HG03571 (cell line): ENCODE data around the gene LY86.
A peak's percentile ranks its signal among the peaks of the same experiment; 100 is the strongest.

Experiments
- ATAC-seq: cut with Tn5 transposase; IDR thresholded peaks from one replicate; pipeline ENCODE4 v1.9.1; 2021; ENCODE audit not compliant: unreplicated experiment

LY86 gene

GRCh38 chr6:6619021-6619794 is 30.7 kb downstream of the LY86 start:
- ATAC-seq, result no peak

- ATAC-seq, result no peak
Observed at GRCh38 chr6:6620766-6621425, 32.4 kb downstream of the LY86 start.

- ATAC-seq, result no peak
Observed at GRCh38 chr6:6622501-6622900, 34.0 kb downstream of the LY86 start.

DNA sequence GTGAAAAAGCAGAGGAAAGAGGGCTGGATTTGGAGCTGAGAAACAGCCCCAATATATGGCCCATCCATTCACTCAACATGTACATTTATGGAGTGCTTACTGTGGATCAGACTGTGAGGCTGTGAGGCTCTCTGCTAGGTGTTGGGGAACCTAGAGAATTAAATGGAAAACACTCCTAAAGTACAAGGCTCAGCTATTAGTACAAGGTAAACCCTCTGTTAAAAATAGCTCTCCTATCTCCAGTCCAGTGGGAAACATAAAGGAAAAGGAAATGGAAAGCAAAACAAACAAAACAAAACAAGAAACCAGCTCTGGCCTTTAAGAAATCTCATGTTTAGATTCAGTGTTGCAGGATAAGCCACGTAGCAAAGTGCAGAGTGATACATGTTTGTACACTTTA is 35.0 kb downstream of the LY86 start:
- no peak for ATAC-seq

GRCh38 chr6:6624269-6624990 is 35.9 kb downstream of the LY86 start:
- ATAC-seq, result no peak

GRCh38 chr6:6626187-6626586 is 37.7 kb downstream of the LY86 start:
- ATAC-seq, result no peak

DNA sequence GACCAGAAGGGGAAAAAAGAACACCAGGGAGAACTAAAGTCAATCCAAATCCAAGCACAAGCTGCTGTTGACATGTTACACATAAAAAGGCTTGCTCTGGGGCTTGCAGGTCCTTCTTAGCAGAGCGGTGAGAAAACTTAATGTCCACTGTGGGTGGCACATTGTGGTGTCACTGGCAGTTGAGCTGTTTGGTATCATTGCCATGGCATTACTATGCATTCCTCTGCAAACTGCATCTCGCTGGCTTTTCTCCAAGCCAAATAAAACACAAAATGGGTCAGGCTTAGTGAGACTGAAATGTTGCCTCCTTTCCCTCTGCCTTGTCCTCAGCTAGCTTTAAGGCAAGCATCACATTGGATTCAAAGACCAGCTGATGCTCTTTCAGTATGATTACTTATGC is 40.9 kb downstream of the LY86 start:
- no peak for ATAC-seq

DNA sequence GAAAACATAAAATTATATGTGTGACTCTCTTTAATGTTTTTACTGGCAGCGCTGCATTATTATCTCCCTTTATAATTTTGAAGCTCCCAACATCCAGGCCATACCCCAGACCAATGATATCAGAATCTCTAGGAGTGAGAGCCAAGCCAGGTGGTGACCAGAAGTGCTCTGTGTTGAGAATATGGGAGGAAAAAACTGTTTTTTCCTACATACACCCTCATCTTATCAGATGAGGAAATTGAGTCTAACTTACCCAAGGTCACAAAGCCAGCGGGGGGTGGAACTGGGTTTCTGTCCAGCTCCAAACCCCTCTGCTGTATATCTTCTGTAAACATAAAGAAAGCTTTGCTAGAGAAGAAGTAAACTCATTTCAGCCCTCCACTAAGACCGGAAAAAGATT is 42.5 kb downstream of the LY86 start:
- no peak for ATAC-seq

- ATAC-seq, result no peak
Observed at GRCh38 chr6:6631534-6632276, 43.2 kb downstream of the LY86 start.

DNA sequence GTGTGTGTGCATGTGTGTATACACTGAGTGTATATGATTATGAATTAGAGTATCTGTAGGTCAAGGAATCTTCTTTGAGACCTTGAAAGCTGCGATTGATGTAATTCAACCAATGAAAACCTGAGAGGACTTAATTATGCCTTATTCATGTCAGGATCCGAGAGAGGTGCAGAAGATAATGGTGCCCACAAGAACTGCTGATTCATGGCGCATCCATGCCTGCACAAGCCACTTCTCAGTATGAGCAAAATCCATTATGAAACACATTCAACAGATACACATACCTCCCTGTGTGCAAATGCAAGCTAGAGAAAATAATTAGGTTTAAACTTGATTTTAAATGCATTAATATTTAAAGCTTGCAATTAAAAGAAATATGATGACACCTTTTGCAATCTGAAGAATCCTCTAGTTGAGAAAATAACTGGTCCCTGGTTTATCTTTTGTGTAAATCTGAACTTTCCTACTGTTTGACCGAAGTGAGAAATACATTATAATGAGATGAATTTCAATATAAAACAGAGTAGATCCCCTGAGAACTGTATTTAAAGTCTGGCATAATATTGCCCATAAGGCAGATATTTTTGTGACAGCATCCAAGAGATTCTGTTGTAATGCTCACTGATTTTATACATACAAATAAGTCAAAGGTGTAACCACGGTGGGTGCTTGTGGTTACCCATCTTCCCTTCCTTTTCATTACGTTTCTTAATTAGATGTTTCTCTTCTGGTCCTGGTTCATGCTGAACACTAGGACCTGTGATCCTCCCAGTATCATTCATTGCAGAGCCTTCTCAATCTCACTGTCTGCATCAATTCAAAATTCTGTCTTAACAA is 45.6 kb downstream of the LY86 start:
- ATAC-seq, result no peak

DNA sequence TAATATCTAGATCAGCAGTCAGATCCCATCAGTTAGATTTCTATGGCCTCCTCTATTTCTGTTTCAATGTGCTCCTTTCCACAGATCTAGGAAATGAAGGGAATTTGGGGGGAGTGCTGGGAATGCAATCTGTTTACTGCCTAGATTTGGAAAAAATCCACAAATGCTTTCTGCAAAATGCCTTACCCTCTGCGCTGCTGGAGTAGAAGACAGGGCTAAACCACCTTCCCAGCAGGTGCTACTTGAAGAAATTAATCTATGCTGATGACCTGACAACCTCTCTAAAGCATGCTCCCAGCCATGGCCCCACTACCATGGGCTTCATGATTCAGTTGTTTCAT is 46.2 kb downstream of the LY86 start:
- no peak for ATAC-seq

DNA sequence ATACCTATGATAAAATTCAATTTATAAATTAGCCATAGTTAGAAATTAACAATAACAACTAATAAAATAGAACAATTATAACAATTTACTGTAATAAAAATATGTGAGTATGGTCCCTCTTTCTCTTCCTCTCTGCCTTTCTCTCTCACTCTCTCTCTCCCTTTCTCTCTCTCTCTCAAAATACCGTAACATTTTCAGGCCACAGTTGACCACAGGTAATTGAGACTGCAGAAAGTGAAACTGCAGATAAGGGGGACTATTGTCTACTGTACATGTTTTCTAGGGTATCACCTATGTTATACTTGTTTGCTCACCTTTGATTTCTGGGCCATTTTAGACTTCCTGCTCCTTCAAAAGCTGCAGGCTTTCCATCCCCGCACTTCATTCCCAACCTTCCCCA is 46.8 kb downstream of the LY86 start:
- ATAC-seq, result peak; percentile 46

DNA sequence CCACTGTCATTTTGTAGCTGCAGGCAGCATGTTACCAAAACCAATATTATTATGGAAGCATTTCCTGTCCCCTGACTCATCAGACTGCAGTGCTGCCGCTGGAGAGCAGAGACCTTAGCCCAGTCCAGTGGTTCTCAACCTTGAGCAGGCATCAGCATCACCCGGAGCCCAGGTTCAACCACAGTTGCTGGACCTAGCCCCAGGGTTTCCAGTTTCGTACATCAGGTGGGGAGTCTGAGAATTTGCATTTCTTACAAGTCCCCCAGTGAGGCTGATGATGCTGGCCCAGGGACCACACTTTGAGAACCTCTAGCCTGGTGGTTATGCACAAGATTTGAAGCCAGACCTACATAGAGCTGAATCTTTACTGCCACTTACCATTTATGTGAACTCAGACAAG is 47.3 kb downstream of the LY86 start:
- ATAC-seq, result peak; percentile 55

GRCh38 chr6:6639572-6639971 is 51.1 kb downstream of the LY86 start:
- no peak for ATAC-seq

- ATAC-seq, result no peak
Observed at GRCh38 chr6:6640926-6641325, 52.4 kb downstream of the LY86 start.

DNA sequence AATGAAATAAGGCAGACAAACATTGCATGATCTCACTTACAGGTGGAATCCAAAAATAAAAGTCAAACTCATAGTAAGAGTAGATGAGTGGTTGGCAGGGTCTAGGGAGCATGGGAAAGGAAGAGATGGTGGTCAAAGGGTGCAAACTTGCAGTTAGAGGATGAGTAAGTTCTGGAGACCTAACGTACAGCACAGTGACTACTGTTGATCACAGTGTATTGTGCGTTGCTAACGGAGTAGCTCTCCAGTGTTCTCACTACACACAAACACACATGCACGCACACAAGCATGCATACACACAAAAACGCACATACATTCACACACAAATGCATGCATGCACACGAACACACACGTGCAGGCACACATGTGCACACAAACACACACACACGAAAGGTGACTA is 54.9 kb downstream of the LY86 start:
- no peak for ATAC-seq

DNA sequence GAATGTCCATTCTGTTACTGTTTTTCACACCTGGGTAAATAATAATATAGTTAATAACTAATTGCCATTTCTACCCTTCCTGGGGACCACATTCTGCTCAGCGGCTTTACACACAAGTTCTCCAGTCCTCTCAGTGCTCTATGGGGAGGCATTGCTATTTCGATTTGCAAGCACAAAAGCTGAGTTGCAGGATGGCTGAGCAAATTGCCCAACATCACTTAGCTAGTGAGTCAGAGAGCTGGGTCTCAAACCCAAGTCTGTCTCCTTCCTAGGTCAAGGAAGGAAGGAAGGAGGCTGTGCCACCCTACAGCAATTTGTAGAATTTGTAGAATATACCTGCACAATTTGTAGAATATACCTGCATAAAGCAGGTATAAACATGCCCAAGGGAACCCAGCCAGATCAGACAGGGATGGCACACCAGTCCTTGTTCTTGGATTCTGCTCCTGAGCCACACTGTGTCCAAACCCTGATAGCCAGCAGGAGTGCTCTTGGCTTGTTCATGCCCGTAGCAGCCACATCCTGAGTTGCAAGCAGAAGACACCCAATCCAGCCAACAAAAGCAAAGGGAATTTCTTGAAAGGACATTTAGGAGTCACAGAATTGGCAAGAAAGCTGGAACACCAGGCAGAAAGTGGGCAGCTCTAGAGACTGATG is 56.9 kb downstream of the LY86 start:
- ATAC-seq, result no peak

DNA sequence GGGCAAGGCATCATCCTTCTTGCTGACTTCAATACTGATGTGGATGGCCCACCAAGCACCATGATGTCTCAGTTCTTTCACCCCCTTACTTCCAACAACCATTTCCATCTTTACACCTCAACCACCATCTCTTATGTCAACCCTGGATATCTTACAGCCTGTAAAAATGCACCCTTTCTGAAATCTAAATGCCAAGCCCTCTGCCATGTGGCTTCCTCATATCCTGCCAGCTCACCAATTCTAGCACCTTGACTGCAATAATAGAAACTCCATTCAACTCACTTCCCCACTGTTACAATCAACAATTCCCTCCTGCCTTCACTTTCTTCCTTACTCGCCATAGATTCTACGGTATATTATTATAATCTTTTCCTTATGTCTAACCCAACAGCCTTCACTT is 57.9 kb downstream of the LY86 start:
- no peak for ATAC-seq

- no peak for ATAC-seq
Observed at GRCh38 chr6:6646859-6647258, 58.3 kb downstream of the LY86 start.

DNA sequence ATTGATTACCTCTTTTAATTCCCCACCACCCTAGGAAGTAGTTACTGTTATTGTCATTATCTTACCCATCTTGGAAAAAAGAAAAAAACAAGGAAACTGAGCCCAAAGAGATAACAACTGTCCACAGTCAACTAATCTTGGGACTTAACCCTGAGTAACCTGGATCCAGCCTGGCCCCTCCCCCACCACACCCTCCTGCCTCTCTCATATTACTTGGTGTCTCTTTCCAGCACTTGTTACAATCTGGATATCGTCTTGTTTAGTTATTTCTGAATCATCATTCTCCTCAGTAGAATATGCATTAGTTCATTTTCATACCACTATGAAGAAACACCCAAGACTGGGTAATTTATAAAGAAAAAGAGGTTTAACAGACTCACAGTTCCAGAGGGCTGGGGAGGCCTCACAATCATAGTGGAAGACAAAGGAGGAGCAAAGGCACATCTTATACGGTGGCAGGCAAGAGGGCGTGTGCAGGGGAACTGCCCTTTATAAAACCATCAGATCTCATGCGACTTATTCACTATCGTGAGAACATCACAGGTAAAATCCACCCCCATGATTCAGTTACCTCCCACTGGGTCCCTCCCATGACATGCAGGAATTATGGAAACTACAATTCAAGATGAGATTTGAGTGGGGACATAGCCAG is 60.3 kb downstream of the LY86 start:
- no peak for ATAC-seq
